Stimulated activated effector memory CD8-positive, alpha-beta T cell treated with anti-CD3 and anti-CD28 coated beads, Interleukin-12 subunit alpha, Interleukin-12 subunit beta, amount 100 ng/mL, for 72 hours (primary cell): ENCODE measurements around the gene UMODL1.

Experiments
- ATAC-seq: fragments of 150-1000 bp; cut with Tn5 transposase; 2 replicates; pipeline ENCODE4 v1.10.0; 2021
- DNase-seq, 2 donors: peaks; one replicate each; pipeline ENCODE4 v3.0.0; 2021 to 2022; ENCODE audit warnings: low spot score in 2 of 2
- H3K27ac Mint-ChIP-seq: one replicate; pipeline ENCODE4 v1.8.0; 2022; ENCODE audit warnings: mild to moderate bottlenecking, mixed read lengths
- H3K36me3 Mint-ChIP-seq: one replicate; pipeline ENCODE4 v1.8.0; 2022; ENCODE audit warnings: mild to moderate bottlenecking, mixed read lengths
- H3K4me1 Mint-ChIP-seq: one replicate; pipeline ENCODE4 v1.8.0; 2022; ENCODE audit warnings: mixed read lengths
- H3K4me3 Mint-ChIP-seq: one replicate; pipeline ENCODE4 v1.8.0; 2022; ENCODE audit warnings: mild to moderate bottlenecking, mixed read lengths
- H3K9me3 Mint-ChIP-seq: one replicate; pipeline ENCODE4 v1.8.0; 2022; ENCODE audit warnings: mixed read lengths

UMODL1 gene

DNA sequence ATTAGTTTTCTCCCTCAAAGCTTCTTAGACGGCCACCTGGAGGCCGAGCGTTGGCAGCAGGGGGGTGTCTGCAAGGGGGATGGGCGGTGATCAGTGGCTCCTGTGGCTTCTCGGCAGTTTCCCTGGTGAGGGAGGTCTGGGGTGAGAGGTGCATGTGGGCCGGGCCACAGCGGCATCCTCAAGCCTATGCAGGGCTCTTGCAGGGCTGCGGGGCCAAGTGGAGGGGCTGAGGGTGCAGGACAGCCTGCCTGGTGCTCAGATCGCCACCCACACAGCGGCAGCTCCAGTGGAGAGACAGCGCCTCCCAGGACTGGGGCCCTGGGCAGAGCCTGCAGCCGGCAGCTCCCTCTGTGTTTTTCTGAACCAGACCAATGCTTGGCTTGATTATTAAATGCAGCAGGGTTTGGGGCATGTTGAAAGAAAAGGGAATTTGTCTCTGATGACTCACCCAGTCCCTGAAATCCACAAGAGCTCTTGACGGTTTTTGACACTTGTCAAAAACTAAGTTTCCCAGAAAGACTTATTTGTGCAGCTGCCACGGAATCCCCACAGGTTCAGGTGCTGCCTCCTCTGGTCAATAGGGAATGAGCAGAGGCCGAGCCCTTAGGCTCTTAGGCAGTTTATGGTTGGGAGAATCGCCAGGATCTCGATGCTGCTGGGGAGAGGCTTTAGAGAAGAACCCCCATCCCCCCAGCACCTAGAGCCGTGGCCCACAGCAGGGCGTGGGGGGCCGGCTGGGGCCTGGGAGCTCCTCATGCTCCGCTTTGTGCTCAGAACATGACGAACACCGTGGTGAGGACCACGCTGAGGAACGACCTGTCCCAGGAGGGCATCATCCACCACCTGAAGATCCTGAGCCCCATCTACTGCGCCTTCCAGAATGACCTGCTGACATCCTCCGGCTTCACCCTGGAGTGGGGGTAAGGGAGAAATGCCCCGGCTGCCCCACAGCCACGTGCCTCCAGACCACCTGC lies 54.7 kb downstream of the UMODL1 start:
- H3K27ac Mint-ChIP-seq, result no peak overlapping the region

DNA sequence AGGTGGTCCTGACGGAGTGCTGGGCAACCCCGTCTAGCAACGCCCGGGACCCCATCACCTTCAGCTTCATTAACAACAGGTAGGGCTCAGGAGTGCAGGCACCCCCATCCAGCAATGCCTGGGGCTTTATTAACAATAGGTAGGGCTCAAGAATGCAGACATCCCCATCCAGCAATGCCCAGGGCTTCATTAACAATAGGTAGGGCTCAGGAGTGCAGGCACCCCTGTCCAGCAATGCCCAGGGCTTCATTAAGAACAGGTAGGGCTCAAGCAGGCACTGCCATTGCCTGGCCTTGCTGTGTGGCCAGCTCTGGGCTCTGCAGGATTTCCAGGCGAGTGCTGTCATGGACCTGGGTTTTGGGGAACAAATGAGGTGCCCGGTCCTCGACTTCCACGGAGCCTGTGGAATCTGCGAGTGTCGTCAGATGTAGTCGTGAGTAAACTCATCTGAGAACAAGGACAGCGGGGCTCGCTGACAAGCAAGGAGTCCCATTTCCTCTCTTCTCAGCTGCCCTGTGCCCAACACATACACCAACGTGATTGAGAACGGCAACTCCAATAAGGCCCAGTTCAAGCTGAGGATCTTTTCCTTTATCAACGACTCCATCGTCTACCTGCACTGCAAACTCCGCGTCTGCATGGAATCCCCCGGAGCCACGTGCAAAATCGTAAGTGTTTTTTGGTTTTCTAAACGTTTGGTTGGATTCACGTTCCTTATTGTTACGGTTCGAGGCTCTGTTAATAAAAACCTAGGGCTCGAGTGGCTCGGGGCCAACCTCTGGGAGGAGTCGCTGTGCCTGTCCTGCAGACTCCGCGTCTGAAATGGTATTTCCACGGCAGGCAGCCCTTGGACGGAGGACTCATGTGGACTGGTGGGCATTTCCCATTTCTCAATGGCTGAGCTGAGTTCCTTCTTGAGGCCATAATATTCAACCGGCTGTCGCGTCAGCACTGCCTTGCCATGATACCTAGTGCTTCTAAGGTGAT lies 56.3 kb downstream of the UMODL1 start:
- H3K9me3 Mint-ChIP-seq, result no peaks in the 10 kb centered on the region
- ATAC-seq (no peak), DNase-seq (no peak)
- no peak overlapping the region for H3K4me3 Mint-ChIP-seq
- peaks cover 12% of the 10 kb centered on the region for H3K4me1 Mint-ChIP-seq
- H3K27ac Mint-ChIP-seq, result no peak overlapping the region
- H3K36me3 Mint-ChIP-seq, result no peaks in the 10 kb centered on the region

More for the DNA sequence above, 54.7 kb downstream of the UMODL1 start:
- Mint-ChIP-seq H3K9me3 (no peaks in the 10 kb centered on the region), H3K36me3 (no peaks in the 10 kb centered on the region), H3K4me3 (no peak overlapping the region), H3K4me1 (peaks cover 12% of the 10 kb centered on the region)
- DNase-seq, result no peak
- peak; percentile 14 for ATAC-seq

DNA sequence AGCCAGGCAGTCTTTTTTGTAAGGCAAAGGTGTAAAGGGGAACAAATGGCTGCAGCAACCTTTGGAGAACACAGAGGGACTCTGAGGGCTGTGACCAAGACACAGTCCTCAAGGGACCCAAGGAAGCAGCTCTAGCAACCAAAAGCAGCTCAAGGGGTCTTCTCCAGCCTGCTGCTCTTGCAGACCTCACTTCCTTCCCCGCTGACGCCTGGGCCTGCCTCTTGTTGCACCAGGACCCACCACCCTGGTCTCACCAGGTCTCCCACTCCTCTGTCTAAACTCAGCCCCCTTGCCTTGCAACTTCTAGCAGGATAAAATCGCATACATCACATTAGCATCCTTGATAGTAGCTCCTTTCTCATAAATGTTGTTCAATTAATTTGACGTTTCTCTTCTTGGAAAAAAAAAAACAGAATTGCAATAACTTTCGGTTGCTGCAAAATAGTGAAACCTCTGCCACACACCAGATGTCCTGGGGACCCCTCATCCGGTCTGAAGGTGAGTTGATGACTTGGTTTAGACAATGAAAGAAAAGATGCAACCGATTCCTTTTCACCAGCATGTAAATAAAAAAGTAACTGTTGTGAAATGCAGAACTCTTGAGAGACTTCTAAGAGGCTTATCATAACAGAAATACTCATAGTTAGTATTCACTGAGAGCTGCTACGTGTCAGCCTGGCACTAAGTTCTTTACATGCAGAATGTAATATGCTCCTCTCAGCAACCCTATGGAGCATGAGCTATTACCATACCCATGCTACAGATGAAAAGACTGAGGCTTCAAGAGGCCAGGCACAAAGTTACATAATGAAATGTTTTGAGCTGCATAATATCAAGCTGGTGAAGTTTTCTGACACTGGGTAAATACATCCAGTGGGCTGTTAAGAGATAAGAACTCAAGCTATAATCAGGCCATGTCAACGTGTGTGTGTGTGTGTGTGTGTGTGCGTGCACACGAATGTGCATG lies 58.5 kb downstream of the UMODL1 start:
- Mint-ChIP-seq H3K9me3 (no peaks in the 10 kb centered on the region), H3K4me3 (no peak overlapping the region), H3K27ac (no peak overlapping the region), H3K4me1 (peaks cover 4% of the 10 kb centered on the region), H3K36me3 (no peaks in the 10 kb centered on the region)
- no peak for DNase-seq
- ATAC-seq, result no peak

DNA sequence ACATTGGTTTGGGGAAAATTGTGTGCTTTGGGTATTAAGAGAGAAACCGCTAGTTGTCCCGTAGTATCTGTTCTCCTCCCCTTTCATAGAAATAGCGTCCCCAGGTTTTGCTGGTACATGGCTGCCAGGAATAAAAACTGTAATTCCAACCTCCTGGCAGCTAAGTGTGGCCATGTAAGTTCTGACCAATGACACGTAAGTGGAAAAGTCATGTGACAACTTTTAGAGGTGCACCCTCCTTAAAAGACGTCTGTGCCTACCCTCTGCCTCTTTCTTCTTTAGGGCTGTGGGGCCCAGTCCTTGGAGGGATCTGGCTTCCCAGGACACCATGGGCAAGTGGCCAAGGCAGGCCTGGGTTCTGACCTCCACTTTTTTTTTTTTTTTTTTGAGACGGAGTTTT lies 59.3 kb downstream of the UMODL1 start:
- Mint-ChIP-seq H3K27ac (no peak overlapping the region), H3K4me3 (no peak overlapping the region), H3K4me1 (peaks cover 4% of the 10 kb centered on the region), H3K36me3 (no peaks in the 10 kb centered on the region), H3K9me3 (no peaks in the 10 kb centered on the region)
- no peak for DNase-seq
- no peak for ATAC-seq

DNA sequence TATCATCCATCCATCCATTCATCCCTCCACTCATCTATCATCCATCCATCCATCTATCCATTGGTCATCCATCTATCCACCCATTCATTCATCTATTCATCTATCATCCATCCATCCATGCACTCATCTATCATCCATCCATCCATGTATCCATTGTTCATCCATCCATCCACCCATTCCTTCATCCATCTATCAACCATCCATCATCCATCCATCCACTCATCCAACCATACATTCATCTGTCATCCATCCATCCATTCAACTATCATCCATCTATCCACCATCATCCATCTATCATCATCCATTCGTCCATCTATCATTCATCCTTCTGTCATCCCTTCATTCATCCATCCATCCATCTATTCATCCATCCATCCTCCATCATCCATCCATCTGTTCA lies 61.1 kb downstream of the UMODL1 start:
- no peaks in the 10 kb centered on the region for H3K36me3 Mint-ChIP-seq
- H3K4me1 Mint-ChIP-seq, result peaks cover 4% of the 10 kb centered on the region
- H3K27ac Mint-ChIP-seq, result no peak overlapping the region
- ATAC-seq (no peak), DNase-seq (no peak)
- H3K4me3 Mint-ChIP-seq, result no peak overlapping the region
- no peaks in the 10 kb centered on the region for H3K9me3 Mint-ChIP-seq

DNA sequence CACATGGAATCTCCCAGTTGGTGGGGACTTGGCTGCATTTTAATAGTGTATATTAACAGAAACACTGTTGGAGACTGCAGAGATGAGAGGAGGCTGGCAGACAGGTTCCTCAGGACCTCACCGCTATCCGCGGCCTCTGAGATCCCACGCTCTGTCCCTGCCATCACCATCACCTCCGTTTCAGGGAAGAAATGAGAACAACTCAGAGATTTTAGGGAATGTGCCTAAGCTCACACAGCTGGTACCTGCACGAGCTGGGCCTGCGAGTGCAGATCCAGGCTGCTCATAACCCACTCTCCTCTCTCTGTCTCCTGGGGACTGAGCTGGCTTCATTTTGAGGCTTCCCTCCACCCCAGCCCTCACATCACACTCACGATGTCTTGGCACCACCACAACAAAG lies 62.0 kb downstream of the UMODL1 start:
- Mint-ChIP-seq H3K4me1 (peaks cover 4% of the 10 kb centered on the region), H3K27ac (no peak overlapping the region), H3K4me3 (no peak overlapping the region), H3K9me3 (no peaks in the 10 kb centered on the region), H3K36me3 (no peaks in the 10 kb centered on the region)
- ATAC-seq (no peak), DNase-seq (no peak)

DNA sequence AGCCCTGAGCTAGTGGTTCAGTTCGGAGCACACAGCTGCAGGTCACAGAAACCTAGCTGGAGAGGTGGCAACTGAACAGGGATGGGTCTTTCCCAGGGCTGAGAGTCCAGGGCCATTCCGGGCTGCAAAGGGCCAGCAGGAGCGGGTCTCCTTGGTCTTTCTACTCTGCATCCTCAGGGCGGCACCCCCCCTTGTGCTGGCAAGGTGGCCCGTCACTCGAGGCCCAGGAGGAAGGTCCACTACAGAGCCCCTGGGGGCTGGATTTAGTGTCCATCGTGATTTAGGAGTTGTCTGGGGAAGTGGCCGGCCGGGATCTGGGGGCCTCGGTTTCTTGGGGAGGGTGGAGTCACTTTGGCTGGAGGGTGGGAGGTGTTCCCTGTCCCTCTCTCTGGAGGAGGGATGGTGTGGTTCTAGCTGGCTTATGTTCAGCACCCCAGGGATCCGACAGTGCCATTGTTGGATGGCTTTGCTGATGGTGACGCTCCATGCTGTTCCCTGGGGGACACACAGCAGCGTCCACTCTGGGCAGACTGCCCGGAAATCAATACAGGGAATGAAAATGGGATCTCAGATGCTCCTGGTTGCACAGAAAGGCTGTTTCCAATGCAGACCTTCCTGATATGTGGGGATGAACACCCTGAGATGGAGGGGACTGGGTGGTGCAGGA lies 64.4 kb downstream of the UMODL1 start:
- DNase-seq (no peak), ATAC-seq (no peak)
- Mint-ChIP-seq H3K9me3 (no peaks in the 10 kb centered on the region), H3K27ac (no peak overlapping the region), H3K4me3 (no peak overlapping the region), H3K4me1 (no peaks in the 10 kb centered on the region), H3K36me3 (no peaks in the 10 kb centered on the region)

DNA sequence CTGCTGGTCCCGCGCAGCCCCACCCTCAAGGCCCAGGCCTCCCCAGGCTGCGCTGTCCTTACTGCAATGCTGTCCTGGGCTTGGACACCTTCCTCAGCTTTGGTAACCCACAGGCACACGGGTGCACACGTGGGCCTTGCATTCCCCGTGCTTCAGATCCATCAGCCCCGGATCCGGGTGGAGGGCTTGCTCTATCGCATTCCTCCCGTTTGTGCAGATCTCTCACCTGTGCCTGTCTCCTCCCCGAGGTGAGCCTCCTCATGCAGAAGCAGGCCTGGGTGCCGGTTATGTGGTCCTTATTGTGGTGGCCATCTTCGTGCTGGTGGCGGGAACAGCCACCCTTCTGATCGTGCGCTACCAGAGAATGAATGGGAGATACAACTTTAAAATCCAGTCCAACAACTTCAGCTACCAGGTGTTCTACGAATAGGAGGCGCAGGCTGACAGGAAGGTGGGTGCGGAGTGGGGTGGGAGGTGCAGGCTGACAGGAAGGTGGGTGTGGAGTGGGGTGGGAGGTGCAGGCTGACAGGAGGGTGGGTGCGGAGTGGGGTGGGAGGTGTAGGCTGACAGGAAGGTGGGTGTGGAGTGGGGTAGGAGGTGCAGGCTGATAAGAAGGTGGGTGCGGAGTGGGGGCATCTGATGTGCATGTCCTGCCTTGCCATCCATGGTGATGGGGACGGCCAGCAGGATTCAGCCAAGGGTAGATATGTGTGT lies 66.2 kb downstream of the UMODL1 start:
- Mint-ChIP-seq H3K27ac (no peak overlapping the region), H3K4me3 (no peak overlapping the region), H3K9me3 (no peaks in the 10 kb centered on the region), H3K4me1 (peaks cover 7% of the 10 kb centered on the region), H3K36me3 (no peaks in the 10 kb centered on the region)
- no peak for DNase-seq
- no peak for ATAC-seq

DNA sequence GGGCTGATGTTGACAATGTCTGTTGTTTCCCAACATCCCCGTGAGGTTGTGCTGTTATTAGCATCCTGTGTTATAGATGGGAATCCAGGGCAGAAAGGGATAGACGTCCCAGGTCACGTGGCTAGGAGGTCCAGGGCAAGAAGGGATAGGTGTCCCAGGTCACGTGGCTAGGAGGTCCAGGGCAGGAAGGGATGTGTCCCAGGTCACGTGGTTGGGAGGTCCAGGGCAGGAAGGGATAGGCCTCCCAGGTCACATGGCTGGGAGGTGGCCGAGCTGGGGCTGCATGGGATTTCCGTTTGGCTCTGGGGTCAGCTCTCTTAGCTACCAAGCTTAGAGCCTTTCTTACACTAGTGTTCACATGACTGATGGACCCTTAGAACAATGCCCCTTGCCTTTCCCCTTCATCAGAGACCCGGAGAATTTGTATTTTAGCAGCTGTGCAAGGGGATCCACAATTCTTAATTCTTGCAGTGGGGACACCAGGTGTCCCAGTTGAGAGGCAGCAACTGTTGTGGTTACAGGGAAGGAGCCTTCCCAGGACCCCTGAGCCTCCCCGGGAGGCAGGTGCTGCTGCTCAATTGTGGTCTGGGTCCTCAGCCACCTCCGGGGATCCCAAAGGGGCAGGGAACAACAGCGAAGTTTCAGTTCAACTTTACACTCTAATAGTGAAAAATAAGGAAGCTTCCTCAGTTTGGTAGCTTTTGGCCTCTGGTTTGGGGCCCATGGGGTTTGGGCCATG lies 69.2 kb downstream of the UMODL1 start:
- Mint-ChIP-seq H3K4me3 (no peak overlapping the region), H3K4me1 (peaks cover 28% of the 10 kb centered on the region), H3K9me3 (no peaks in the 10 kb centered on the region), H3K27ac (no peak overlapping the region), H3K36me3 (no peaks in the 10 kb centered on the region)
- DNase-seq (no peak), ATAC-seq (no peak)

DNA sequence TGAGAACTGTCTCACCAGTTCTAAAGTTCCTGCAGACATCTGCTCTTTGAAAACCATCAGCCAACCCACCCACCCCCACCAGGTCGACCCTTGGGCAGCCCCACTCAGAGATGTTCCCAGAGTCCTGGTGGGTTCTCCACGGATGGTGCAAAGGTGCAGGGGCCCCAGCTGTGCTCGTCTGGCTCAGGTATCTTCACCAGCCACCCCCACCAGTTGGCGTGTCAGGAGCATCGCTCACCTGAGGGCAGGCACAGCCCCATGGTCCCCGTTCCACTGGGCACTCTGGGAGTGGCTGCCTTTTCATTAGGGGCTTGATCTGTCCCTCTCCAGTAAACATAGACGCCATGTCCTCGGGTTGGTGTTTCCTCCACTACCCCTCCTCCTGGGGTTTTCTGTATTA lies 70.5 kb downstream of the UMODL1 start:
- Mint-ChIP-seq H3K4me1 (peaks cover 33% of the 10 kb centered on the region), H3K9me3 (no peaks in the 10 kb centered on the region), H3K27ac (no peak overlapping the region), H3K36me3 (no peaks in the 10 kb centered on the region), H3K4me3 (peak overlapping the region; percentile 12)
- DNase-seq (no peak), ATAC-seq (no peak)

DNA sequence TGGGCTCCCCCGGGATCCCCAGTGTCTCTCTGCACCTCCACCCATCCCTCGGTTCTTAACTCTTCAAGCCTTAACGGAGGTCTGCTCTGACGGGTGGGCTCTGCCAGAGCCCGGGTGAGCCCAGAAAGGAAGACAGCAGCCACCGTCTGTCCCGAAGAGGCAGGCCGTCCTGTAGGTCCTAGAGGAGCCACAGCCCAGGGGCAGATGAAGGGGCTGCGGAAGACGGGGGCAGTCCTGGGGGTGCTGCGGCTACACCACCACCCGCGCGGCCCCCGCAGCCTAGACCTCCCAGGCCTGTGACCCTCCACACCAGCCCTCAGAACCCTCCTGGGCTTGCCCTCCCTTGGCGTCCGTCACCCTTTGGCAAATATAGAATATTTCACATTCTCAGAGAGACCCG lies 71.0 kb downstream of the UMODL1 start:
- Mint-ChIP-seq H3K9me3 (no peaks in the 10 kb centered on the region), H3K27ac (peak overlapping the region; percentile 58), H3K4me3 (peak overlapping the region; percentile 12), H3K36me3 (no peaks in the 10 kb centered on the region), H3K4me1 (peaks cover 33% of the 10 kb centered on the region)
- ATAC-seq (peak; percentile 3), DNase-seq (no peak)

DNA sequence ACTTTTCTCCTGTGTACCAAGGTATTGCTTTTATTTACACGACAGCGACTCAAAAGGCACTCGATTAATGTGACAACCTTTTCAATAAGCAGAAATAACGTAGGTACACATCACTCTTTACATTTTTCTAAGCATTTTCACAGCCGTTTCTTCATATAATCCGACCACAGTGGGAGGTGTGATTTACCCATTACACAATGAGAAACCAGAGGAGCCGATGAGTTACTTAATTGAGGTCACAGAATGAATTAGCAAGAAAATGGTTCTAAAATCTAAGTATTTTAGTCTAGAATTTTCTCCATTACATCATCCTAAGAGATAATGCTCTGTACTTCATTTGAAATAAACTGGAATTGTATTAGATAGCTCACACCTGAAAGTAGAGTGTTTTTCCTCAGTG lies 71.5 kb downstream of the UMODL1 start:
- H3K4me3 Mint-ChIP-seq, result peak overlapping the region; percentile 12
- DNase-seq (no peak), ATAC-seq (peak; percentile 69)
- peak overlapping the region; percentile 58 for H3K27ac Mint-ChIP-seq
- no peaks in the 10 kb centered on the region for H3K9me3 Mint-ChIP-seq
- no peaks in the 10 kb centered on the region for H3K36me3 Mint-ChIP-seq
- H3K4me1 Mint-ChIP-seq, result peaks cover 33% of the 10 kb centered on the region

DNA sequence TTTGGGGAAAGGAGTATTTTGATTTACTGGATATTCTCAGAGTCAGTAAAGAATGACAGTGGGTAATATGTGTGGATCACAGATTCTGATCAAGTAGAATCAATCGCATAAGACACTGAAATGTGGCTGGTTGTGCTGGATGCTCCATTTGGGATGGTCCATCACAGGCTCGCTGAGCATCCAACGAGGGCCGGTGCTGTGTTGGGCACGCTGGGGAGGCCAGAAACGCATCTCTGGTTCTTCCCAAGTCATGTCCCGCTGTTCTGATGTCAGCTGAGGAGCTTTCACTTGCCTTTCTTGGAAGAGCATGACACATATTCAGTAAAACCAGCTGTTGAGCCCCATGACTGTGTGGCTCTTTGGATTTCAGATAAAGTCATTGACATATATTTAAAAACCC lies 72.0 kb downstream of the UMODL1 start:
- Mint-ChIP-seq H3K4me3 (peak overlapping the region; percentile 12), H3K27ac (peak overlapping the region; percentile 58), H3K36me3 (no peaks in the 10 kb centered on the region), H3K4me1 (peaks cover 33% of the 10 kb centered on the region), H3K9me3 (no peaks in the 10 kb centered on the region)
- no peak for ATAC-seq
- no peak for DNase-seq
